Measurements from ENCODE around the gene TRIM6. TPM values are rescaled to one million over a fixed set of nuclear protein-coding genes. Genes with fewer than 3 reads are reported as not detected.

Gene TRIM6, protein sequence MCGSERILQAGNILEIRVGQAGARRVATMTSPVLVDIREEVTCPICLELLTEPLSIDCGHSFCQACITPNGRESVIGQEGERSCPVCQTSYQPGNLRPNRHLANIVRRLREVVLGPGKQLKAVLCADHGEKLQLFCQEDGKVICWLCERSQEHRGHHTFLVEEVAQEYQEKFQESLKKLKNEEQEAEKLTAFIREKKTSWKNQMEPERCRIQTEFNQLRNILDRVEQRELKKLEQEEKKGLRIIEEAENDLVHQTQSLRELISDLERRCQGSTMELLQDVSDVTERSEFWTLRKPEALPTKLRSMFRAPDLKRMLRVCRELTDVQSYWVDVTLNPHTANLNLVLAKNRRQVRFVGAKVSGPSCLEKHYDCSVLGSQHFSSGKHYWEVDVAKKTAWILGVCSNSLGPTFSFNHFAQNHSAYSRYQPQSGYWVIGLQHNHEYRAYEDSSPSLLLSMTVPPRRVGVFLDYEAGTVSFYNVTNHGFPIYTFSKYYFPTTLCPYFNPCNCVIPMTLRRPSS
- total RNA-seq (2014; rRNA removed; shearing (Covaris generic)) = 49.0 and 50.8 TPM in 2 replicates
- polyA plus RNA-seq (2016; fragmentation: Nextera tagmentation; extraction: Ambion mirVana) = 24.3 and 26.4 TPM in 2 replicates
- long read RNA-seq, partial matches to known transcripts = 1 of 6 reads
- long read RNA-seq, other reads (novel, unspliced or antisense) = 1 of 6 reads

DNA sequence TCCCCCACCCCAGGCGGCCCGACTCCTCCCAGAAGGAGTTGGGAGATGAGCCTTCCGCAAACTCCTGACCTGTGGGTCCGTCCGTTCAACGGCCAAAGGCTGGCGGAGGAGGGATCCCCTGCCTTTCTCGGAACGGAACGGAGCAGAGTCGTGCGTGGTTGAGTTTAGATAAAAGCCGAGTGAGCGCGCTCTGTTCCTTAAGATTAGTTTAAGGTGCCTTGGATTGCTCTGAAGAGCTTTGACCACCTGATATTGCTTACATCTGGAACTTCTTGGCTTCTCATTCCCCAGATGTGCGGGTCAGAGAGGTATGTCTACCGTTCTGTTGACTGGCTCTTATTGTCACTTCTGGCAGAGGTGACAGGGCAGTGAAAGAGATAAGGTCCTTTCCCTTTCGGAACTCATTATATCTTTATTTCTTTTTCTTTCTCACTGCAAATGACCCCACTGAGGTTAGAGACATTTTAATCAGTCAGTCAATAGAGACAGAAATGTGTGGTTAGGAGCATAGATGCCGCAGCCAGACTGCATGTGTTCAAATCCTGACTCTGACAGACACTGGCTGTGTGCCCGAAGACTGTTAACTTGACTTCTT is at the start of gene TRIM6:
Gene TRIM6, plus strand, starts transcription at position 31 of the 595 bp plus-strand sequence. Its CDS starts 261 bp downstream, at position 292.
- peaks cover 43% of the 10 kb centered on the region for H3K4me1 Mint-ChIP-seq
- H3K27ac ChIP-seq (ENCODE audit: low read depth) = peak within 1 kb of the TSS; percentile 86

DNA sequence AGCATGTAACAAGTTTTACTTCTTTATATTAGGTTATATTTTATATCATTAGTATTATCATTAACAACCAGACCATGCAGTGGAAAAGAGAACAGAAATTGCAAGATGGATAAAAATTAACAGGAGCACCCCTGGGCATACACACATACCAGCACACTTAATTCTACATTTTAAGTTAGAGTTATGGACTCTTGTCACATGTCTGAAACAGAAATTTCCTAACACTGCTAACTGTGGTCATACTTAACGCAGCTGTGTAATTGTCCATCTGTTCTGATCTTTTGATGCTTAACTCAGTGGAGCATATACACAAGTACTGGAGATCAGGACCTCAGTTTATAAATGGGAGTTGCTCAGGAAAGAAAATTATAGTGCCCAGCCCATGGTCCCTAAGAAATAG is 48.5 kb upstream of the TRIM6 start:
- H3K4me1 Mint-ChIP-seq = no peaks in the 10 kb centered on the region
- H3K79me2 ChIP-seq (replicated peaks; ENCODE audit: insufficient read depth) = no peaks in the 10 kb centered on the region
- H3K36me3 Mint-ChIP-seq (ENCODE audit: low read depth) = no peaks in the 10 kb centered on the region
- H3K27me3 ChIP-seq (ENCODE audit: insufficient read depth) = no peaks in the 10 kb centered on the region
- H3K36me3 ChIP-seq (ENCODE audit: insufficient read depth) = no peaks in the 10 kb centered on the region
- no peak overlapping the region for H3K4me3 Mint-ChIP-seq
- H3F3A ChIP-seq (replicated peaks; ENCODE audit: low read depth) = no peaks in the 10 kb centered on the region
- no peak overlapping the region for H3K27ac ChIP-seq (ENCODE audit: low read depth)
- no peaks in the 10 kb centered on the region for H3K4me1 ChIP-seq (ENCODE audit: insufficient read depth)
- H3K9me2 ChIP-seq (ENCODE audit: insufficient read depth) = peaks cover 12% of the 10 kb centered on the region; the same call in 1 of the 2 replicates
- no peak overlapping the region for H2AFZ ChIP-seq
- DNase-seq (ENCODE audit: low spot score) = no peak
- no peaks in the 10 kb centered on the region for H3K9me3 Mint-ChIP-seq
- no peaks in the 10 kb centered on the region for H3K27me3 Mint-ChIP-seq (ENCODE audit: insufficient read depth, low read depth, poor library complexity)
- TF ChIP-seq JUNB (IDR thresholded peaks at IDR 0.05; ENCODE audit: unreplicated experiment) (no peak), POLR2AphosphoS5 (IDR thresholded peaks at IDR 0.05; ENCODE audit: low read depth) (no peak), ZNF331 (CRISPR knock-in tag; IDR thresholded peaks at IDR 0.05; ENCODE audit: low read depth) (no peak)
- H3K4me3 ChIP-seq = no peak overlapping the region
- ATAC-seq = no peak
- H4K20me1 ChIP-seq (replicated peaks; ENCODE audit: insufficient read depth) = no peaks in the 10 kb centered on the region
- H3K4me2 ChIP-seq = no peak overlapping the region
- H3K27ac Mint-ChIP-seq = no peak overlapping the region

More for the DNA sequence above, at the start of gene TRIM6:
- peak within 1 kb of the TSS; percentile 90 for H3K27ac Mint-ChIP-seq
- Histone ChIP-seq H2AFZ (peak within 1 kb of the TSS; percentile 90), H3K36me3 (ENCODE audit: insufficient read depth) (no peaks in the 10 kb centered on the region), H3K4me3 (peak within 1 kb of the TSS; percentile 88), H3F3A (replicated peaks; ENCODE audit: low read depth) (0 out of 2 replicates have a peak, but pooled peaks cover 3% of the 10 kb centered on the region), H3K79me2 (replicated peaks; ENCODE audit: insufficient read depth) (peaks cover 47% of the 10 kb centered on the region), H3K4me2 (peak within 1 kb of the TSS; percentile 86), H3K4me1 (ENCODE audit: insufficient read depth) (peaks cover 33% of the 10 kb centered on the region), H3K27me3 (ENCODE audit: insufficient read depth) (no peaks in the 10 kb centered on the region), H3K9me2 (ENCODE audit: insufficient read depth) (peaks cover 3% of the 10 kb centered on the region; the same call in 1 of the 2 replicates), H4K20me1 (replicated peaks; ENCODE audit: insufficient read depth) (peaks cover 3% of the 10 kb centered on the region; the same call in 1 of the 2 replicates)
- peak within 1 kb of the TSS; percentile 94 for H3K4me3 Mint-ChIP-seq
- no peaks in the 10 kb centered on the region for H3K36me3 Mint-ChIP-seq (ENCODE audit: low read depth)
- peak; percentile 86 for DNase-seq (ENCODE audit: low spot score)
- peaks cover 8% of the 10 kb centered on the region for H3K27me3 Mint-ChIP-seq (ENCODE audit: insufficient read depth, low read depth, poor library complexity)
- TF ChIP-seq ZNF331 (CRISPR knock-in tag; IDR thresholded peaks at IDR 0.05; ENCODE audit: low read depth) (no peak), POLR2AphosphoS5 (IDR thresholded peaks at IDR 0.05; ENCODE audit: low read depth) (peak; percentile 45)
- ATAC-seq = peak; percentile 75
- no peaks in the 10 kb centered on the region for H3K9me3 Mint-ChIP-seq

DNA sequence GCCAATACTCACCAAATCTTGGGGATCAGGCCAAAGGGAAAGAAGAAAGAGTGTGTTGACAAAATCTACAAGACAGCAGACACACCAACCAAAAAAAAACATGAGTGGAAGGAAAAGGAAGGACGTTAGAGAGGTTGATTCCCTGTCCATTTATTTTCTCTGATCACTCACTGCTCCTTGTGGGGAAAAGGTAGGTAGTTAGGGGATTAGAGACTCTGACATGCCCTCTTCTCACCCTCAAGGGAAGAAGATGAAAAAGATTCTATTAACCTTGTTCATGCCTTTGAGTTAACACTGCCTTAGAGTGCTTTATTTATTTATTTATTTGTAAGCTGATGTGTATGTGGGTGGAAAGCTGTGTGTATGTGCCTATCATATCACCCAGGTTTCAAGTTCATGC is 48.0 kb upstream of the TRIM6 start, which contains the start of gene OR52H1:
Gene OR52H1, minus strand, starts transcription at position 101 of the 400 bp plus-strand sequence. CDS start 3,035 bp downstream, outside the sequence.
- no peaks in the 10 kb centered on the region for H3F3A ChIP-seq (replicated peaks; ENCODE audit: low read depth)
- DNase-seq (ENCODE audit: low spot score) (no peak), ATAC-seq (no peak)
- TF ChIP-seq POLR2AphosphoS5 (IDR thresholded peaks at IDR 0.05; ENCODE audit: low read depth) (no peak), NANOG (IDR thresholded peaks at IDR 0.05; ENCODE audit: borderline replicate concordance) (no peak), EZH2phosphoT487 (IDR thresholded peaks at IDR 0.05; ENCODE audit: unreplicated experiment) (no peak), CREB1 (CRISPR knock-in tag; IDR thresholded peaks at IDR 0.05; ENCODE audit: low read depth) (no peak), ZNF331 (CRISPR knock-in tag; IDR thresholded peaks at IDR 0.05; ENCODE audit: low read depth) (no peak)
- TF ChIP-seq, protein P1, sequence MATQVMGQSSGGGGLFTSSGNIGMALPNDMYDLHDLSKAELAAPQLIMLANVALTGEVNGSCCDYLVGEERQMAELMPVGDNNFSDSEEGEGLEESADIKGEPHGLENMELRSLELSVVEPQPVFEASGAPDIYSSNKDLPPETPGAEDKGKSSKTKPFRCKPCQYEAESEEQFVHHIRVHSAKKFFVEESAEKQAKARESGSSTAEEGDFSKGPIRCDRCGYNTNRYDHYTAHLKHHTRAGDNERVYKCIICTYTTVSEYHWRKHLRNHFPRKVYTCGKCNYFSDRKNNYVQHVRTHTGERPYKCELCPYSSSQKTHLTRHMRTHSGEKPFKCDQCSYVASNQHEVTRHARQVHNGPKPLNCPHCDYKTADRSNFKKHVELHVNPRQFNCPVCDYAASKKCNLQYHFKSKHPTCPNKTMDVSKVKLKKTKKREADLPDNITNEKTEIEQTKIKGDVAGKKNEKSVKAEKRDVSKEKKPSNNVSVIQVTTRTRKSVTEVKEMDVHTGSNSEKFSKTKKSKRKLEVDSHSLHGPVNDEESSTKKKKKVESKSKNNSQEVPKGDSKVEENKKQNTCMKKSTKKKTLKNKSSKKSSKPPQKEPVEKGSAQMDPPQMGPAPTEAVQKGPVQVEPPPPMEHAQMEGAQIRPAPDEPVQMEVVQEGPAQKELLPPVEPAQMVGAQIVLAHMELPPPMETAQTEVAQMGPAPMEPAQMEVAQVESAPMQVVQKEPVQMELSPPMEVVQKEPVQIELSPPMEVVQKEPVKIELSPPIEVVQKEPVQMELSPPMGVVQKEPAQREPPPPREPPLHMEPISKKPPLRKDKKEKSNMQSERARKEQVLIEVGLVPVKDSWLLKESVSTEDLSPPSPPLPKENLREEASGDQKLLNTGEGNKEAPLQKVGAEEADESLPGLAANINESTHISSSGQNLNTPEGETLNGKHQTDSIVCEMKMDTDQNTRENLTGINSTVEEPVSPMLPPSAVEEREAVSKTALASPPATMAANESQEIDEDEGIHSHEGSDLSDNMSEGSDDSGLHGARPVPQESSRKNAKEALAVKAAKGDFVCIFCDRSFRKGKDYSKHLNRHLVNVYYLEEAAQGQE (IDR thresholded peaks at IDR 0.05; ENCODE audit: unreplicated experiment) = no peak
- TF ChIP-seq, protein P2, sequence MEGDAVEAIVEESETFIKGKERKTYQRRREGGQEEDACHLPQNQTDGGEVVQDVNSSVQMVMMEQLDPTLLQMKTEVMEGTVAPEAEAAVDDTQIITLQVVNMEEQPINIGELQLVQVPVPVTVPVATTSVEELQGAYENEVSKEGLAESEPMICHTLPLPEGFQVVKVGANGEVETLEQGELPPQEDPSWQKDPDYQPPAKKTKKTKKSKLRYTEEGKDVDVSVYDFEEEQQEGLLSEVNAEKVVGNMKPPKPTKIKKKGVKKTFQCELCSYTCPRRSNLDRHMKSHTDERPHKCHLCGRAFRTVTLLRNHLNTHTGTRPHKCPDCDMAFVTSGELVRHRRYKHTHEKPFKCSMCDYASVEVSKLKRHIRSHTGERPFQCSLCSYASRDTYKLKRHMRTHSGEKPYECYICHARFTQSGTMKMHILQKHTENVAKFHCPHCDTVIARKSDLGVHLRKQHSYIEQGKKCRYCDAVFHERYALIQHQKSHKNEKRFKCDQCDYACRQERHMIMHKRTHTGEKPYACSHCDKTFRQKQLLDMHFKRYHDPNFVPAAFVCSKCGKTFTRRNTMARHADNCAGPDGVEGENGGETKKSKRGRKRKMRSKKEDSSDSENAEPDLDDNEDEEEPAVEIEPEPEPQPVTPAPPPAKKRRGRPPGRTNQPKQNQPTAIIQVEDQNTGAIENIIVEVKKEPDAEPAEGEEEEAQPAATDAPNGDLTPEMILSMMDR (conservative IDR thresholded peaks at IDR 0.05; ENCODE audit: low read depth in 2 of 2) = no peak
- TF ChIP-seq, protein P3, sequence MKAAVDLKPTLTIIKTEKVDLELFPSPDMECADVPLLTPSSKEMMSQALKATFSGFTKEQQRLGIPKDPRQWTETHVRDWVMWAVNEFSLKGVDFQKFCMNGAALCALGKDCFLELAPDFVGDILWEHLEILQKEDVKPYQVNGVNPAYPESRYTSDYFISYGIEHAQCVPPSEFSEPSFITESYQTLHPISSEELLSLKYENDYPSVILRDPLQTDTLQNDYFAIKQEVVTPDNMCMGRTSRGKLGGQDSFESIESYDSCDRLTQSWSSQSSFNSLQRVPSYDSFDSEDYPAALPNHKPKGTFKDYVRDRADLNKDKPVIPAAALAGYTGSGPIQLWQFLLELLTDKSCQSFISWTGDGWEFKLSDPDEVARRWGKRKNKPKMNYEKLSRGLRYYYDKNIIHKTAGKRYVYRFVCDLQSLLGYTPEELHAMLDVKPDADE (IDR thresholded peaks at IDR 0.05) = no peak

More for the DNA sequence above, 48.0 kb upstream of the TRIM6 start, which contains the start of gene OR52H1:
- Histone ChIP-seq H3K27me3 (ENCODE audit: insufficient read depth) (no peaks in the 10 kb centered on the region), H4K20me1 (replicated peaks; ENCODE audit: insufficient read depth) (no peaks in the 10 kb centered on the region), H3K4me3 (no peak within 1 kb of the TSS), H3K36me3 (ENCODE audit: insufficient read depth) (no peaks in the 10 kb centered on the region), H2AFZ (no peak within 1 kb of the TSS), H3K9me2 (ENCODE audit: insufficient read depth) (peaks cover 12% of the 10 kb centered on the region; the same call in 1 of the 2 replicates), H3K27ac (ENCODE audit: low read depth) (no peak within 1 kb of the TSS), H3K4me2 (no peak within 1 kb of the TSS), H3K4me1 (ENCODE audit: insufficient read depth) (no peaks in the 10 kb centered on the region), H3K79me2 (replicated peaks; ENCODE audit: insufficient read depth) (no peaks in the 10 kb centered on the region)
- H3K4me1 Mint-ChIP-seq = no peaks in the 10 kb centered on the region
- H3K27ac Mint-ChIP-seq = no peak within 1 kb of the TSS
- no peak within 1 kb of the TSS for H3K4me3 Mint-ChIP-seq
- H3K36me3 Mint-ChIP-seq (ENCODE audit: low read depth) = no peaks in the 10 kb centered on the region
- H3K27me3 Mint-ChIP-seq (ENCODE audit: insufficient read depth, low read depth, poor library complexity) = no peaks in the 10 kb centered on the region
- no peaks in the 10 kb centered on the region for H3K9me3 Mint-ChIP-seq
